Neural progenitor cell (in vitro differentiated cells): ENCODE results near the gene PTGIR. TPM values are rescaled to one million over a fixed set of nuclear protein-coding genes. Genes with fewer than 3 reads are reported as not detected.

Experiments
- DNase-seq: peaks from one replicate; pipeline ENCODE4 v3.0.0-alpha.2; 2016; ENCODE audit warnings: low spot score
- H2AFZ ChIP-seq: fragments of 200-600 bp; sonication (generic); replicated peaks from 2 replicates; pipeline ENCODE4 v1.6.1; 2016; ENCODE audit warnings: antibody characterized with exemption
- H3F3A ChIP-seq: fragments of 200-600 bp; sonication (generic); 2 replicates; pipeline ENCODE4 v1.6.1; 2016; ENCODE audit warnings: antibody characterized with exemption, low read depth
- H3K27ac ChIP-seq: fragments of 200-600 bp; sonication (generic); 2 replicates; pipeline ENCODE4 v1.5.1; 2016; ENCODE audit warnings: mild to moderate bottlenecking
- H3K27me3 ChIP-seq: fragments of 200-600 bp; sonication (generic); 2 replicates; pipeline ENCODE4 v1.6.1; 2016; ENCODE audit warnings: mild to moderate bottlenecking, moderate library complexity
- H3K36me3 ChIP-seq: fragments of 200-600 bp; sonication (generic); 2 replicates; pipeline ENCODE4 v1.5.1; 2016
- H3K4me1 ChIP-seq: fragments of 200-600 bp; sonication (generic); 2 replicates; pipeline ENCODE4 v1.6.1; 2016; ENCODE audit warnings: mixed run types
- H3K4me2 ChIP-seq: fragments of 200-600 bp; sonication (generic); 2 replicates; pipeline ENCODE4 v1.6.1; 2016
- H3K4me3 ChIP-seq: fragments of 200-600 bp; sonication (generic); 2 replicates; pipeline ENCODE4 v1.5.1; 2016
- H3K79me2 ChIP-seq: fragments of 200-600 bp; sonication (generic); 2 replicates; pipeline ENCODE4 v1.6.1; 2016; ENCODE audit warnings: low read depth
- H3K9ac ChIP-seq: fragments of 200-600 bp; sonication (generic); 2 replicates; pipeline ENCODE4 v1.6.1; 2016
- H3K9me3 ChIP-seq: fragments of 200-600 bp; sonication (generic); 2 replicates; pipeline ENCODE4 v1.5.1; 2016; ENCODE audit warnings: low read depth
- H4K20me1 ChIP-seq: fragments of 200-600 bp; sonication (generic); 2 replicates; pipeline ENCODE4 v1.6.1; 2016; ENCODE audit warnings: low read depth
- H3K27ac Mint-ChIP-seq: 3 replicates; pipeline ENCODE4 v1.8.0; 2021; ENCODE audit warnings: mixed read lengths
- H3K27me3 Mint-ChIP-seq: 2 replicates; pipeline ENCODE4 v1.8.0; 2022; ENCODE audit warnings: low read depth, mild to moderate bottlenecking, inconsistent platforms, moderate library complexity, mixed read lengths; ENCODE audit not compliant: insufficient read depth
- H3K36me3 Mint-ChIP-seq: 3 replicates; pipeline ENCODE4 v1.8.0; 2021; ENCODE audit warnings: mixed read lengths
- H3K4me1 Mint-ChIP-seq: 3 replicates; pipeline ENCODE4 v1.8.0; 2021; ENCODE audit warnings: mixed read lengths
- H3K4me3 Mint-ChIP-seq: 3 replicates; pipeline ENCODE4 v1.8.0; 2021; ENCODE audit warnings: mild to moderate bottlenecking, moderate library complexity, mixed read lengths
- H3K9me3 Mint-ChIP-seq: 3 replicates; pipeline ENCODE4 v1.8.0; 2020; ENCODE audit warnings: mixed read lengths
- EZH2 ChIP-seq: fragments of 200-600 bp; sonication (generic); IDR thresholded peaks from 2 replicates; pipeline ENCODE4 v1.6.1; 2017; ENCODE audit warnings: antibody characterized with exemption, mild to moderate bottlenecking, moderate library complexity
- EZH2phosphoT487 ChIP-seq: fragments of 200-600 bp; sonication (generic); IDR thresholded peaks from 2 replicates; pipeline ENCODE4 v1.6.1; 2017; ENCODE audit warnings: antibody characterized with exemption
- total RNA-seq: library from RNA; depleted of rRNA; stranded (reverse); fragments of >200 nt; gene quantifications from 2 replicates; pipeline ENCODE4 v1.2.3, GENCODE V29; 2015; ENCODE audit warnings: low replicate concordance
- TF ChIP-seq, protein P1 (sequence below): fragments of 200-600 bp; sonication (generic); IDR thresholded peaks from 2 replicates; pipeline ENCODE4 v1.5.1; 2017; ENCODE audit warnings: antibody characterized with exemption, mild to moderate bottlenecking

The PTGIR gene
- total RNA-seq, 1 donor from 2014 or later, result not detected

DNA sequence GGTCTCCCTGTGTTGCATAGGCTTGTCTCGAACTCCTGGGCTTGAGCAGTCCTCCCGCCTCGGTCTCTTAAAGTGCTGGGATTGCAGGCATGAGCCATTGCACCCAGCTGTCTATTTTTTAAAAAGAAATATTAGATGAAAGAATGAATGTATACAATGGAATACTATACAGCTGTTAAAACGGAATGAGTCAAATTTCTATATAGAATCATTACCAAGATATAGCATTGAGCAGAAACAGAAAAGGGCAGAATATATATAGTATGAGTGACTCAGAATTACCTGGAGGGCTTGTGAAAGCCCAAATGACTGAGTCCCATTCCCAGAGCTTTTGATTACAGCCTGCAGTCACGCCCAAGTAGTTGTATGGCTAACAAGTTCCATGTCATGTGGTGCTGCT is 31.7 kb upstream of the PTGIR start:
- no peaks in the 10 kb centered on the region for H3K9me3 Mint-ChIP-seq
- no peaks in the 10 kb centered on the region for H3K36me3 ChIP-seq
- DNase-seq, result no peak
- H3K36me3 Mint-ChIP-seq, result no peaks in the 10 kb centered on the region
- no peak overlapping the region for H3K27ac Mint-ChIP-seq
- no peak overlapping the region for H2AFZ ChIP-seq
- no peak overlapping the region for H3K9ac ChIP-seq
- H3K4me2 ChIP-seq, result no peak overlapping the region
- H3K4me3 Mint-ChIP-seq, result no peak overlapping the region
- peaks cover 46% of the 10 kb centered on the region for H3F3A ChIP-seq
- TF ChIP-seq EZH2phosphoT487, result no peak
- H3K27ac ChIP-seq, result no peak overlapping the region
- H3K79me2 ChIP-seq, result no peaks in the 10 kb centered on the region
- peaks cover 31% of the 10 kb centered on the region for H3K4me1 Mint-ChIP-seq
- peaks cover 31% of the 10 kb centered on the region for H3K4me1 ChIP-seq
- H3K27me3 Mint-ChIP-seq, result peaks cover 11% of the 10 kb centered on the region
- peaks cover 19% of the 10 kb centered on the region for H4K20me1 ChIP-seq
- peaks cover 45% of the 10 kb centered on the region for H3K27me3 ChIP-seq
- H3K4me3 ChIP-seq, result no peak overlapping the region
- no peaks in the 10 kb centered on the region for H3K9me3 ChIP-seq

DNA sequence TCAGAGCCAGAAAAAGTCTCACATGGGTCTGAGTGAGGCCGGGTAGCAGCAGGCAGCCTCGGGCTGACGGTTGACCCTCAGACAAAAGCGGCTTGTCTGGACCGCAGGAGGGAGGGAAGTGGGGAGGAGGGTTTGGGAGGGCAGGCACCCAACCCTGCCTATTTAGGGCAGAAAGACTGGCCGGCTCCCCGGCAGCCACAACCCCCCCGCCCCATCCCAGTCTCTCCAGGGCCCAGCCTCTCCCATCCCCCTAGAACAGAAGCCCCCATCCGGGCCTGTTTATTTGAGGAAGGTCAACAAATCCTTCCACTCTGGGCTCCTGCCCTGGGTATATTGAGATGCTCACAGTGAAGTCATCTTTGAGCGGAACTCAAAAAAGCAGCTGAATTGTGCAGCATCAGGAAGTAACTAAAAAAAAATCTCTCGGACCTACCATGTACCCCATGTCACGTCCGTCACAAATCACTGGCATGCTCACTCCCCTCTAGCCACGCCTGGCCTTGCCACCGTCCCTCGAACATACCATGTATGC is 29.8 kb upstream of the PTGIR start:
- H3K4me2 ChIP-seq, result peak overlapping the region; percentile 34
- peak; percentile 70 for DNase-seq
- H3K4me3 Mint-ChIP-seq, result peak overlapping the region; percentile 33

GRCh38 chr19:46650445-46650844 is 25.6 kb upstream of the PTGIR start:
- Histone ChIP-seq H3K27me3 (peaks cover 74% of the 10 kb centered on the region), H3K4me2 (no peak overlapping the region), H3K27ac (no peak overlapping the region), H3K4me1 (peaks cover 10% of the 10 kb centered on the region), H3K36me3 (no peaks in the 10 kb centered on the region), H3K9me3 (no peaks in the 10 kb centered on the region), H2AFZ (no peak overlapping the region), H3K9ac (no peak overlapping the region), H3K4me3 (no peak overlapping the region), H3K79me2 (no peaks in the 10 kb centered on the region), H4K20me1 (peaks cover 7% of the 10 kb centered on the region), H3F3A (peaks cover 17% of the 10 kb centered on the region)
- H3K27ac Mint-ChIP-seq, result no peak overlapping the region
- no peak for DNase-seq
- no peak for TF ChIP-seq EZH2
- TF ChIP-seq, protein P1, sequence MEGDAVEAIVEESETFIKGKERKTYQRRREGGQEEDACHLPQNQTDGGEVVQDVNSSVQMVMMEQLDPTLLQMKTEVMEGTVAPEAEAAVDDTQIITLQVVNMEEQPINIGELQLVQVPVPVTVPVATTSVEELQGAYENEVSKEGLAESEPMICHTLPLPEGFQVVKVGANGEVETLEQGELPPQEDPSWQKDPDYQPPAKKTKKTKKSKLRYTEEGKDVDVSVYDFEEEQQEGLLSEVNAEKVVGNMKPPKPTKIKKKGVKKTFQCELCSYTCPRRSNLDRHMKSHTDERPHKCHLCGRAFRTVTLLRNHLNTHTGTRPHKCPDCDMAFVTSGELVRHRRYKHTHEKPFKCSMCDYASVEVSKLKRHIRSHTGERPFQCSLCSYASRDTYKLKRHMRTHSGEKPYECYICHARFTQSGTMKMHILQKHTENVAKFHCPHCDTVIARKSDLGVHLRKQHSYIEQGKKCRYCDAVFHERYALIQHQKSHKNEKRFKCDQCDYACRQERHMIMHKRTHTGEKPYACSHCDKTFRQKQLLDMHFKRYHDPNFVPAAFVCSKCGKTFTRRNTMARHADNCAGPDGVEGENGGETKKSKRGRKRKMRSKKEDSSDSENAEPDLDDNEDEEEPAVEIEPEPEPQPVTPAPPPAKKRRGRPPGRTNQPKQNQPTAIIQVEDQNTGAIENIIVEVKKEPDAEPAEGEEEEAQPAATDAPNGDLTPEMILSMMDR, result no peak
- TF ChIP-seq EZH2phosphoT487, result no peak
- H3K36me3 Mint-ChIP-seq, result peaks cover 14% of the 10 kb centered on the region
- peaks cover 22% of the 10 kb centered on the region for H3K9me3 Mint-ChIP-seq
- peaks cover 26% of the 10 kb centered on the region for H3K4me1 Mint-ChIP-seq
- H3K4me3 Mint-ChIP-seq, result peak overlapping the region; percentile 44
- H3K27me3 Mint-ChIP-seq, result peaks cover 43% of the 10 kb centered on the region

More for the DNA sequence above, 29.8 kb upstream of the PTGIR start:
- no peaks in the 10 kb centered on the region for H3K36me3 ChIP-seq
- H3K4me1 ChIP-seq, result peaks cover 21% of the 10 kb centered on the region
- Mint-ChIP-seq H3K27me3 (peaks cover 26% of the 10 kb centered on the region), H3K36me3 (peaks cover 5% of the 10 kb centered on the region), H3K27ac (peak overlapping the region; percentile 89), H3K4me1 (peaks cover 31% of the 10 kb centered on the region), H3K9me3 (peaks cover 7% of the 10 kb centered on the region)
- H3K4me3 ChIP-seq, result no peak overlapping the region
- peaks cover 8% of the 10 kb centered on the region for H4K20me1 ChIP-seq
- H3F3A ChIP-seq, result peaks cover 33% of the 10 kb centered on the region
- H3K9me3 ChIP-seq, result no peaks in the 10 kb centered on the region
- no peak overlapping the region for H3K9ac ChIP-seq
- H3K27me3 ChIP-seq, result peaks cover 52% of the 10 kb centered on the region
- no peaks in the 10 kb centered on the region for H3K79me2 ChIP-seq
- no peak overlapping the region for H3K27ac ChIP-seq
- H2AFZ ChIP-seq, result no peak overlapping the region
- TF ChIP-seq, protein P1, result no peak
- no peak for TF ChIP-seq EZH2phosphoT487
